ENCODE measurements around the gene KCNAB2.

DNA sequence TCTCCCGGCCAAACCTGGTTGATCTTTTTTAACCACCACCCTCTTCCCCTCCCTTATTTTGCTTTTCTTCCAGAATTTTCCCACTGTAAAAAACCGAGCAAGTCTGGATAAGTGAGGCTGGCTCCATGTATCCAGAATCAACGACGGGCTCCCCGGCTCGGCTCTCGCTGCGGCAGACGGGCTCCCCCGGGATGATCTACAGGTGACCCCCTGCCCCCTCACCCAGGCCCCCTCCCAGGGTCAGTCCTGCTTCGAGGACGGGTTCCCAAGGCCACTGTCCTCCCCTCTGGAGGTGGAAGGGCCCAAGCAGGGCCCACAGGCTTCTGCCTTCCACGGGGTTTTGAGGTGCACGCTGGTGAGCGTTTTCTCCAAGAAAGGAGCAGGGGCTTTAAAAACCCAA lies 5.2 kb upstream of the KCNAB2 start:
- no peak for TF ChIP-seq POLR2A (IDR thresholded peaks at IDR 0.05)
- TF ChIP-seq, protein P1, sequence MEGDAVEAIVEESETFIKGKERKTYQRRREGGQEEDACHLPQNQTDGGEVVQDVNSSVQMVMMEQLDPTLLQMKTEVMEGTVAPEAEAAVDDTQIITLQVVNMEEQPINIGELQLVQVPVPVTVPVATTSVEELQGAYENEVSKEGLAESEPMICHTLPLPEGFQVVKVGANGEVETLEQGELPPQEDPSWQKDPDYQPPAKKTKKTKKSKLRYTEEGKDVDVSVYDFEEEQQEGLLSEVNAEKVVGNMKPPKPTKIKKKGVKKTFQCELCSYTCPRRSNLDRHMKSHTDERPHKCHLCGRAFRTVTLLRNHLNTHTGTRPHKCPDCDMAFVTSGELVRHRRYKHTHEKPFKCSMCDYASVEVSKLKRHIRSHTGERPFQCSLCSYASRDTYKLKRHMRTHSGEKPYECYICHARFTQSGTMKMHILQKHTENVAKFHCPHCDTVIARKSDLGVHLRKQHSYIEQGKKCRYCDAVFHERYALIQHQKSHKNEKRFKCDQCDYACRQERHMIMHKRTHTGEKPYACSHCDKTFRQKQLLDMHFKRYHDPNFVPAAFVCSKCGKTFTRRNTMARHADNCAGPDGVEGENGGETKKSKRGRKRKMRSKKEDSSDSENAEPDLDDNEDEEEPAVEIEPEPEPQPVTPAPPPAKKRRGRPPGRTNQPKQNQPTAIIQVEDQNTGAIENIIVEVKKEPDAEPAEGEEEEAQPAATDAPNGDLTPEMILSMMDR (IDR thresholded peaks at IDR 0.05) = no peak
- TF ChIP-seq EP300 (IDR thresholded peaks at IDR 0.05) = no peak
